ENCODE measurements around the gene GNA12.

GNA12 gene

DNA sequence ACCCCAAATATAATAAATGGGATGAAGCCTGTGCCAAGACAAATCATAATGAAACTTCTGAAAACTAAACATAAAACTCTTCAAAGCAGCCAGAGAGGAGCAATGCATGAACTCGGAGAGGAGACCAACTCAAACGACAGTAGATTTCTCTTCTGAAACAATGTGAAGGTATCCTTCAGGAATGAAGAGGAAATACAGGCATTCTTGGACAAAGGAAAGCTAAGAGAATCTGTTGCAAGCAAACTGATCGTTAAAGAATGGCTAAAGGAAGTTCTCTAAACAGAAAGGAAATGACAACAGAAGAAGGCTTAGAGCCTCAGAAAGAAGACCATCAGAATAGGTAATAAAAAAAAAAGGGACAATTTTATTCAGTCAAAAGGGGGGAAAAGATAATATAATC, 6.6 kb downstream of the GNA12 start:
- no peak overlapping the region for H3K27ac ChIP-seq (ENCODE audit: poor library complexity, severe bottlenecking)
- peaks cover 60% of the 10 kb centered on the region for H3K36me3 ChIP-seq (ENCODE audit: low read depth)
- TF ChIP-seq, protein P1, sequence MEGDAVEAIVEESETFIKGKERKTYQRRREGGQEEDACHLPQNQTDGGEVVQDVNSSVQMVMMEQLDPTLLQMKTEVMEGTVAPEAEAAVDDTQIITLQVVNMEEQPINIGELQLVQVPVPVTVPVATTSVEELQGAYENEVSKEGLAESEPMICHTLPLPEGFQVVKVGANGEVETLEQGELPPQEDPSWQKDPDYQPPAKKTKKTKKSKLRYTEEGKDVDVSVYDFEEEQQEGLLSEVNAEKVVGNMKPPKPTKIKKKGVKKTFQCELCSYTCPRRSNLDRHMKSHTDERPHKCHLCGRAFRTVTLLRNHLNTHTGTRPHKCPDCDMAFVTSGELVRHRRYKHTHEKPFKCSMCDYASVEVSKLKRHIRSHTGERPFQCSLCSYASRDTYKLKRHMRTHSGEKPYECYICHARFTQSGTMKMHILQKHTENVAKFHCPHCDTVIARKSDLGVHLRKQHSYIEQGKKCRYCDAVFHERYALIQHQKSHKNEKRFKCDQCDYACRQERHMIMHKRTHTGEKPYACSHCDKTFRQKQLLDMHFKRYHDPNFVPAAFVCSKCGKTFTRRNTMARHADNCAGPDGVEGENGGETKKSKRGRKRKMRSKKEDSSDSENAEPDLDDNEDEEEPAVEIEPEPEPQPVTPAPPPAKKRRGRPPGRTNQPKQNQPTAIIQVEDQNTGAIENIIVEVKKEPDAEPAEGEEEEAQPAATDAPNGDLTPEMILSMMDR (IDR thresholded peaks at IDR 0.05; ENCODE audit: poor library complexity, severe bottlenecking), result no peak
- no peak overlapping the region for H3K4me3 ChIP-seq (ENCODE audit: severe bottlenecking)
- peaks cover 7% of the 10 kb centered on the region for H3K4me1 ChIP-seq (ENCODE audit: insufficient read depth, poor library complexity, severe bottlenecking)
- DNase-seq (ENCODE audit: low spot score), result no peak
- H3K9me3 ChIP-seq (ENCODE audit: severe bottlenecking), result no peaks in the 10 kb centered on the region
- no peak for ATAC-seq (ENCODE audit: low read depth)
- H3K27me3 ChIP-seq (ENCODE audit: insufficient read depth, poor library complexity, severe bottlenecking), result no peaks in the 10 kb centered on the region

DNA sequence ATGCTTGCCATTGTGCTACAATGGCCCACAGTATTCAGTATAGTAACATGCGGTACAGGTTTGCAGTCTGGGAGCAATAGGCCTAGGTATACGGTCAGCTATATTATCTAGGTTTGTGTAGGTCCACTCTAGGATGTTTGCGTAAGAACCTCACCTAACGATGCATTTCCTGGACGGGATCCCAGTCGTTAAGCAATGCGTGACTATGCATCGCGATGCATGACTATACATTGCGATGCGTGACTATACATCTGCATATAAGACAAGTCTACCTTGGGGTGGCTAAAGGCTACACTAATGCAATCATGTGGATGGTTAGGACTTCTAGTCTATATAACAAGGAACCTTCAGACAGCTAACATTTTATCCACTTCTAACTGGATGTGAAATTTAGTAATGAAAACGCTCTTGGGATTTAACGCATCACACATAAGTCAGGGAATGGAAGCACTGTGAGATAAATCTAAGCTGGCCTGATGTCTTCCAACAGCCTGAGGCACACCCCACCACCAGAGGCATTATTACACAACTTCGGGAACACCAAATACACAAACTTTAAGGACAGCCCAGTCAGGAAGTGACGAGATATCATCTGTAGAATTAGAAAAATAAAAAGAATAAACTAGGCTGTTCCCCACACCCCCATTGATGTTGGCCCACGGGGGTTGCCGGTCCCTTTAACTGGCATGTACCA, 9.2 kb downstream of the GNA12 start:
- Histone ChIP-seq H3K27me3 (ENCODE audit: insufficient read depth, poor library complexity, severe bottlenecking) (no peaks in the 10 kb centered on the region), H3K4me1 (ENCODE audit: insufficient read depth, poor library complexity, severe bottlenecking) (peaks cover 7% of the 10 kb centered on the region), H3K4me3 (ENCODE audit: severe bottlenecking) (no peak overlapping the region), H3K27ac (ENCODE audit: poor library complexity, severe bottlenecking) (no peak overlapping the region), H3K36me3 (ENCODE audit: low read depth) (peaks cover 65% of the 10 kb centered on the region), H3K9me3 (ENCODE audit: severe bottlenecking) (no peaks in the 10 kb centered on the region)
- no peak for ATAC-seq (ENCODE audit: low read depth)
- TF ChIP-seq, protein P1 (IDR thresholded peaks at IDR 0.05; ENCODE audit: poor library complexity, severe bottlenecking), result no peak
- DNase-seq (ENCODE audit: low spot score), result no peak

DNA sequence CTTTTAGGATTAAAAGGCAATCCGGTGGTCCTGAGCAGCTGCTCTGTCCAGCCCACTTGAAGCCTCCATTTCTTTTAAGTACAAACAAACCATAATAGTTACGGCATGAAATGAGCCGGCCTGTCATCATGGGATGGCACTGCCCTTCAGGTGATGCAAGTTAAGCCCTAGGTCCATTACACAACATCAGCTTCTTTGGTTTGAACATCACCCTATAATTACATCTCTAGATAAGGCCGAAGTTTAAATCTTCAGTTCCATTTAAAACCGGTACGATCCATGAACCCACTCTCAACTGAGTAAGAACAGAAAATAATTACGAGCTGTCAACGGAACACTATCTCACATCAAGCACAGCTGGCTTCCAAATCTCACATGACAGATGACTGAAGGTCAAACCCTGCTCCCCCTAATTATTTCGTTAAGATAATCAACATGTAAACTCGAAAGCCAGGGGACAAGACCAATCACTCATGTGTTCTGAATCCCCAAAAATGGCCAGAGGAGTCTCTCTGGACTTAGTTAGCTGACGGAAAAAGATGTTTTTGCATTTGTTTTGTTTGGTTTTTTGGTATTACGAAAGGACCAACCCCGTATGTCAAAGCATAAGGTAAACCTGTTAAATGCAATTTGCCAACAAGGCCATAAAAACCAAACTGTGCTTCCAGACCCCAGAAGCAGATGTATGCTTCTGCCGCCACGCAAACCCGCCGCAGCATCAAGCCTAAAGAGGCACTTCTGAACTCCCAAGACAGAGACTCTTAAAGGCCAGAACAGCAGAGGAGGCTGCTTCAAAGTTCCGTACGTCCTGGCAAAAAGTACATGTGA, 10.8 kb downstream of the GNA12 start:
- no peak overlapping the region for H3K27ac ChIP-seq (ENCODE audit: poor library complexity, severe bottlenecking)
- peaks cover 53% of the 10 kb centered on the region for H3K36me3 ChIP-seq (ENCODE audit: low read depth)
- ATAC-seq (ENCODE audit: low read depth), result no peak
- no peak for DNase-seq (ENCODE audit: low spot score)
- peaks cover under 1% of the 10 kb centered on the region for H3K4me1 ChIP-seq (ENCODE audit: insufficient read depth, poor library complexity, severe bottlenecking)
- TF ChIP-seq, protein P1 (IDR thresholded peaks at IDR 0.05; ENCODE audit: poor library complexity, severe bottlenecking), result no peak
- no peaks in the 10 kb centered on the region for H3K27me3 ChIP-seq (ENCODE audit: insufficient read depth, poor library complexity, severe bottlenecking)
- no peaks in the 10 kb centered on the region for H3K9me3 ChIP-seq (ENCODE audit: severe bottlenecking)
- no peak overlapping the region for H3K4me3 ChIP-seq (ENCODE audit: severe bottlenecking)

DNA sequence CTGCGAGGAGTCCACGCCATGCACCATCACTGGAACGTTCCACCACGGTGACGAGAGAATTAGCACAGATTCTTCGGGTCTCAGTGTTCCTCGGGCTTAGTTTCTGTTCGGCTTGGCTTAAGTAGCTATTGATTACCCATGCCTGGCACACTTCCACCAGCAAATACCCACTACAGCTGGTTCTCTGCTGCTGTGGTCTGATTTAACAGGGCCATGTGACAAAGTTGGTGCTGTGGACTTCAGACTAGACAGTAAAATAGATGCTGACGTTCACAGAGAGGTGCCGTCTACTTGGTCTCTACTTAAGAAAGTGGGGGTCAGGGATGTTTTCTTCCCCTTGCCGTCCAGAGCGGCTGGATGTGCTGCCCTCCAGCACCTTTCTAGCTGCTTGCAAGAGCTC, 11.6 kb downstream of the GNA12 start:
- TF ChIP-seq, protein P1 (IDR thresholded peaks at IDR 0.05; ENCODE audit: poor library complexity, severe bottlenecking), result no peak
- DNase-seq (ENCODE audit: low spot score), result no peak

More for the DNA sequence above, 11.6 kb downstream of the GNA12 start:
- Histone ChIP-seq H3K4me3 (ENCODE audit: severe bottlenecking) (no peak overlapping the region), H3K9me3 (ENCODE audit: severe bottlenecking) (no peaks in the 10 kb centered on the region), H3K27ac (ENCODE audit: poor library complexity, severe bottlenecking) (no peak overlapping the region), H3K4me1 (ENCODE audit: insufficient read depth, poor library complexity, severe bottlenecking) (no peaks in the 10 kb centered on the region), H3K36me3 (ENCODE audit: low read depth) (peaks cover 49% of the 10 kb centered on the region), H3K27me3 (ENCODE audit: insufficient read depth, poor library complexity, severe bottlenecking) (no peaks in the 10 kb centered on the region)
- no peak for ATAC-seq (ENCODE audit: low read depth)

Measured in RWPE2 (cell line).